GM15510 (cell line): ENCODE measurements around the gene TNFRSF1B.

ENCODE experiments used
- POLR2A ChIP-seq: IDR thresholded peaks from 3 replicates; pipeline ENCODE4 v1.6.1; 2011; ENCODE audit warnings: borderline replicate concordance; ENCODE audit not compliant: insufficient read length; ENCODE audit errors: extremely low read depth

Gene TNFRSF1B

DNA sequence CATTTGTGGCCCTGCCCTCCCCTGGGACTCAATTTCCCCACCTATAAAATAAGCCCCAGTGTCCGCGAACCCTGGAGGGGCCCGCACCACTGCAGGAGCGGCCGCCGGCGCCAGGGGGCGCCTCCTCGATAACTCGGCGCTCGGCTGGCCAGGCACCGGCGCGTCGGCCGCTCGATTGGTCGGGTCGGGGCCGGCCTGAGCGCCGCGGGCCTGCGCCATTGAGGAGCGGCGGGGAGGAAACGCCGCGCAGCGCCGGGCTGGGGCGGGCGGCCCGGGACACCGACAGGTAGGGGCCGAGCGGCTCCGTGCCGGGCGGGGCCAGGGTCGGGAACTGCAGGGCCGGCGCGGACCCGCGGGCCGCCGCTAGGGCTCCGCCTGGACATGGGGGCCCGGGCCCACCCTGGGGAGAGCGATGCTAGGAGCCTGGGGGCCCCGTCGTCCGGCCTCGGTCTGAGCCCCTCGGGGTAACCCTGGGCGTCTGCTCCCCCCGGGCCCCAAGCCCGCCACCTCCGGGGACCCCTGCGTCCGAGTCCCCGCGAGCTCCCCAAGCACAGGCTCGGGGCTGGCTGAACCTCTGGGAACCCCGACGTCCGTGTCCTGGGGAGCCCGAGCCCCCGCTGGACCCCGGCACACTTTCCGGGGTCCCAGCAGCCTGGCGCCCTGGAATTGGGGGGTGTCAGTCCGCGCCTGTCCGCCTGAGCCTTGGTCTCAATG, 63.2 kb downstream of the TNFRSF1B start, which contains the start of gene VPS13D:
TSS of gene VPS13D (plus strand) at position 196 of the 714 bp plus-strand sequence. CDS start 4,237 bp downstream, outside the sequence.
- TF ChIP-seq POLR2A = peak; percentile 74

DNA sequence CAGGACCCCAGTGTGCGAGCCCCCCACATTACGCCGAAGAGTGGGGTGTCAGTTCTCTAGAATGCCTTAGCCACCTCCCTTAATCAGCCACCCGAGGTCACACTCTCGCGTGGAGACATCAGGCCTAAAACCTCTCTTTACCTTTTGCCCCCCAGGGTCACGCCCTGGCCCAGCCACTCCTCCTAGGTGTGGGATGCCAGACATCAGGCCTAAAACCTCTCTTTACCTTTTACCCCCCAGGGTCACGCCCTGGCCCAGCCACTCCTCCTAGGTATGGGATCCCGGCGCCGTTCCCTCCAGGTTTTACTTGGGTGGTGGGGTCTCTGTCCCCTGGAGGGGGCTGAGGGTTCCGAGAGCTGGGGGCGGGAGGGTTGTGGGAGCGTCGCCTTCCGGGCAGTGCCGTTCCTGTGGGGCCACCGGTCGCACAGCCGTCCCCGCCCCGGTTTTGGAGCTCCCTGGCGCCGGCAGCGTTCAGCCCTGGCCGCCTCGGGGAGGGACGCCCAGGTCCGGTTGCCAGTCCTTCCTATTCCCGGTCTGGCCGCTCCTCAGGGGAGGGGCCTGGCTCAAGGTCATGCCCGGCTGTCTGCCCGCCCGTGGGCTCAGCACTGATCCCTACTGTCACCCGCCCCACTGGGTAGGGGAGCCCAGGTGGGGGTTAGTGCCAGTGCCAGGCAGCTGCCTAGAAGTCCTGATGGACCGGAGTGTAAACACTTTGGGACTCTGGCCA, 63.9 kb downstream of the TNFRSF1B start:
- no peak for TF ChIP-seq POLR2A

DNA sequence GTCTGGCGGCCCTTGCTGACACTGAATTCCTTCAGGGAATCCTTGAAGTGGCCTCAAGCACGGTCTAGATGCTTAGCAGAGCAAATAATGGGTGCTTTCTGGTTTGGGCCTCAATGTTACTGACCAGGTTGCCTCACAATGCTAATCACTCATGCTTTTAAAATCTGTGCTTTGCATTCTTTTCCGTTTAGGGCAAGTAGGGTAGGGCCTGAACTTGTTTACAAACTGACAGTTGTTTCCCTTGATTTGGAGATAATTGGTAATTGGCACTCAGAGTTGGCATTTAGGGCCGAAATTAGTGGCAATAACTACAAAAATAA, 64.4 kb downstream of the TNFRSF1B start:
- no peak for TF ChIP-seq POLR2A

DNA sequence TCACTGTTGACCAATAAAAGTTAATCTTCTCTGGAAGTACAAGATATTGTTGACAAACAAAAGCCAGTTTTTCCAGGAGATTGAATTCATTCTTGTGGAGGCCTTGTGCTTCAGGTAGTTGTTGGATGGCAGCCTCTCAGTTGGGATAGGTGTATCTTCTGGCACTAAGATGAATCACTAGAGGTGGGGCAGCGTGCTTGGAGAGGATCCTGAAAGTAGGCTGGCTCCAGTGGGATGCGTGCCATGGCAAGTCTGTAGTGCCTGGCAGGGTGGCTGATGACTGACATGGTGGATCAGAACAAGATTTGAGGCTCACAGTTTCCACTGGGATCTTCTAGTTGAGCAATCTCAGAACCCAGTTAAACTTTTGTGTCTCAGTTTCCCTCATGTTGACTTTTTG, 65.4 kb downstream of the TNFRSF1B start:
- no peak for TF ChIP-seq POLR2A

DNA sequence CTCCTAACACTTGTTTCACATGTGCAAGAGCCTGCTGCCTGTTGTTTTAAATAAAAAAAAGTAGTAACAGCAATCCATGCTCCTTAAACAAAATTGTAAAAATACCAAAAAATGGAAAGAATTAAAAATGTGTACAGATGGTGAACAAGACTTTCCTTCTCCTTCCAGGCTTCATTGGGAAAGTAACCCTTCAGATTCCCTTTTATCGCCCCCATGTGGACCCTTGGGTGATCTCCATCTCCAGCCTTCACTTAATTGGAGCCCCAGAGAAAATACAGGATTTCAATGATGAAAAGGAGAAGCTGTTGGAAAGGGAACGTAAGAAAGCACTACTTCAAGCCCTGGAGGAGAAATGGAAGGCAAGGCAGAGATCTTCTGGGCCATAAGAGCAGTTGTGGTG, 77.3 kb downstream of the TNFRSF1B start:
- TF ChIP-seq POLR2A = no peak

DNA sequence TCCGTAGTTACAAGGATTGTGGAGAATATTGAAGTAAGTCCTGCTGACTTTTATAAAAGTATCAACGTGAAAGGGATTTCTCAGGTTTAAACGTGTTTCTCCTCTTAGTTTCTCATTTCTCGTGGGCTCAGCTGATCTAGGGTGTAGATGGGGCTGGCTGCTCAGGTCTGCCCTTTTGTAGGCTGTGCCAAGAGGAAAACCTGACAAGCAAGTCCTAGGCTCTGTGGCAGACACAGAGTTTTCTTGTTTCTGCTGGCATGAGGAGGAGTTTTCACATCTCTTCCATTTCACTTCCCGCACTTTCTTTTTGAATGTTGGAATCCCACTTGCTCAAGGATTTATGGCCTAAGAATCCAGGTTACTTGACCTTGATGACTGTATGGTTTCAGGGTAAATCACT, 77.8 kb downstream of the TNFRSF1B start:
- TF ChIP-seq POLR2A = no peak

DNA sequence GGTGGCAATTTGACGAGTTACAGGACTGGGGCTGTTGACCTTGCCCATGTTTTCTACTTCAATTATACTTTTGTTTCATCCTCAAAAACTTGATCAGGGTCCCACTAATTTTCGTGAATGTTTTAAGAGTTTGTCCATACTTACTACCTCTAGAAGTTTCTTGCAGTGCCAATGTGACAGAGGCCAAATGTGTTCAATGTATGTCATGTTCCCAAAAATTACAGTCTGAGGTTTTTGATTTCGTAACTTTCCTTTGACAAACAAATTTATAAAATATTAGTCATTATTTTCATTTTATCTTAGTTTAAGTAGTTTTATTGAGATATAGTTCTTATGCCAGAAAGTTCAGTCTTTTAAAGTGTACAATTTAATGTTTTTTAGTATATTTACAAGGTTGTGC, 78.3 kb downstream of the TNFRSF1B start:
- no peak for TF ChIP-seq POLR2A

DNA sequence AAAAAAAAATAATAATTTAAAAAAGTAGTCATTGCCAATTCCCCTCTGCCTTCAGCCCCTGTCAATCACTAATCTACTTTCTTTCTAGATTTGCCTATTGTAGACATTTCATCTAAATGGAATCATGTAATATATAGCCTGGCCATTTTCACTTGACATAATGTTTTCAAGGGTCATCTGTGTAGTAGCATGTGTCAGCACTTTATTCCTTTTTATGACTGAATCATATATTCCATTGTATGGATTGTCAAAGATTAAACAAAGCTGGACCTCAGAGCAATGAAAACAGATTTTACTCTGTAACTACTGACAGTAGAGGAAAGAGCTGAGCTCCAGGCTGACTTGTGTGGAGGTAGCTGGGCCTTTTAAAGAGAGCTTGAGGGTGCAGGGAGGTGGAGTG, 78.9 kb downstream of the TNFRSF1B start:
- no peak for TF ChIP-seq POLR2A

DNA sequence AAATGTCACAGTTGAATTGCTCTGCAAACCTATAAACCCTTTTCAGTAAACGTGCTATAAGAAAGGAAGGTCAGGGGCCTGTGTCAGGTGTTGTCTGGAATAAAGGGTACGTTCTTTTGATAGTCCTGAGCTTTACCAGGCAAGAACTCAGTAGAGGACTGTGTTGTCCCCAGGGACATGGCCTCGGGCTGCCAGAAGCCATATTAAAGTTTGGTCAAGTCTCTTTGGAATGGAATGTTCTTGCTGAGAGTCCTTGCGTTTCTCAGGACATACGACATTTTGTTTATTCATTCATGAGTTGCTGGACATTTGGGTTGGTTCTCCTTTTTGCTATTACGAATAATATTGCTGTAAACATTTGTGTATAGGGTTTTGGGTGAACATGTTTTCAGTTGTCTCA, 79.8 kb downstream of the TNFRSF1B start:
- no peak for TF ChIP-seq POLR2A

DNA sequence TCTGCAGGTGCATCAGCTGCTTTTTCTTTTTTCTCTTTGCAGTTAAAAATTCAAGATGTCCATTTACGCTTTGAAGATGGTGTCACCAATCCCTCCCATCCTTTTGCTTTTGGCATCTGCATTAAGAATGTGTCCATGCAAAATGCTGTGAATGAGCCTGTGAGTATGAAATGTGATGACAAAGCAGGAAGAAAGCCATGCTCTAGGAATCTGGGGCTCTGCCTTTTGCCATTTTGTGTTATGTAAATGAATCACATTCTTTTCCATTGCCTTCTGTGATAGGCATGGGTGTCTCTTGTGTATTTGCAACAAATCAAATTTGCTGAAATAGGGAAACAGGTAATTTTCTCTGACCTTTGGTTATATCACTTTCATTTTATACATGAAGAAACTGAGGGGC, 82.4 kb downstream of the TNFRSF1B start:
- TF ChIP-seq POLR2A = no peak

DNA sequence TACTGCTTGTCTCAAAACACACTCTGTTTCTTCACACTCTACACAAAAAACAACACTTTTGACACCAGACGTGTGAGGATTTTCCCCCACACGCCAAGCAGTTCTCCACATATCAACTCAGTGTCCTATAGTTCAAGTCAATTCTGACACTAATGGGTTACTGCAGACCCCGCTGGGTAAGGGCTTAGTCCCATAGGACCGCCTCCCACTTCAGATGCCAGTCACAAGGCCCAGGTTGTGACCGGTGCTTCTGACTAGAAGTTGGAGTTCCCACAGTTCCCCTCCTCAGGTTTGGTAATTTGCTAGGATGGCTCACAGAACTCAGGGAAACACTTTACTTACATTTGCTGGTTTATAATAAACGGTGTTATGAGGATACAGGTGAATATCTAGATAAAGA, 83.0 kb downstream of the TNFRSF1B start:
- TF ChIP-seq POLR2A = no peak

DNA sequence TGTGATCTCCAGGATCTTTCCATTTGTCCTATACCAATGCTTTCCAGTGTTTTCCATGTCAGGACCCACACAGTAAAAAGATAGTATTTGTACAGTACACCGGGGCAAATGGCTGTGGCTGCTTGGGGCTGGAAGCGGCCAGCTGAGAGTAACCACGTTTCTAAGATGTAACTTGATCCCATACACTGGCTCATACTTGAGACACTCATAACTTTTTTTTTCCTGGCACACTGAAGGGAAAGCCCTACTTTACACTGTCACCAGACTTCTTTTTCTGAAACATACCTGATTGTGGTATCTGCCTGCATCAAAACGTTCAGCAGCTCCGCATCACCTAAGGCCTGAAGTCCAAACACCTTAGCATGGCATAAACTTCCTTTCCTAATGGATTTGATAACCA, 84.7 kb downstream of the TNFRSF1B start:
- no peak for TF ChIP-seq POLR2A

DNA sequence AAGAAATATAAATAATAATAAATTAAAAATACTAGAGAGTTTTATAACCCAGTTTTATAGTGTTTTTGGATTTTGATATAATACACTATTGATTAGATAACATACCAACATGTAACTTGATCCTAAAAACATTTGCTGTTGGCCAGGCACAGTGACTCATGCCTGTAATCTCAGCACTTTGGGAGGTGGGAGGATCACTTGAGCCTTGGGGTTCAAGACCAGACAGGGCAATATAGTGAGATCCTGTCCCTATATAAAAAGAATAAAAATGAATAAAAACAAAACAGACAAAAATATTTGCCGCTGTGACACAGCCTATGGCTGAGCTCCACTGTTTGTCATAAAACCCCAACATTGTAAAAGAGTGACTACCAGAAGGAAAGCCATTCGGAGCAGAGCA, 89.1 kb downstream of the TNFRSF1B start:
- TF ChIP-seq POLR2A = no peak

DNA sequence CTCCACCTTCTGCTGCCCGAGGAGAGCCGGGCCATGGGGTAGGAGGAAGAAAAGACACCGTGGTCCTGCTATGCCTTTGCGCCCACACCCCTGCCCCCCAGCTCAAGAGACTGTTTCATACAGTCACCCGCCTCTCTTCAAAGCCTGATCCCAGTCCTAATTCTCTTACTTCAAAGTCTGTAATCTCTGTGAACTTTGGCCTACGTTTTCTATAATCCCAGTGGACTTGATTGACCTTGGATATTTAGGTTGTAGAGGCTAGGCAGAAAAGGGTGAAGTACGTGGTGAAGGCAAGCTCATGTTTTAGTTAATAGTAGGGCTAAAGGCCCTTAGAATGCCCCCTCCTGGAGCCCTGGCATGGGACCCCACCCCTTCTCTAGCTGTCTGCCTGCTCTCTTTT, 91.5 kb downstream of the TNFRSF1B start:
- TF ChIP-seq POLR2A = no peak
